GM21447 (cell line): Measurements from ENCODE around the gene PIR.

Source experiments
- ATAC-seq: cut with Tn5 transposase; IDR thresholded peaks from one replicate; pipeline ENCODE4 v1.9.1; 2021; ENCODE audit not compliant: unreplicated experiment

PIR gene

DNA sequence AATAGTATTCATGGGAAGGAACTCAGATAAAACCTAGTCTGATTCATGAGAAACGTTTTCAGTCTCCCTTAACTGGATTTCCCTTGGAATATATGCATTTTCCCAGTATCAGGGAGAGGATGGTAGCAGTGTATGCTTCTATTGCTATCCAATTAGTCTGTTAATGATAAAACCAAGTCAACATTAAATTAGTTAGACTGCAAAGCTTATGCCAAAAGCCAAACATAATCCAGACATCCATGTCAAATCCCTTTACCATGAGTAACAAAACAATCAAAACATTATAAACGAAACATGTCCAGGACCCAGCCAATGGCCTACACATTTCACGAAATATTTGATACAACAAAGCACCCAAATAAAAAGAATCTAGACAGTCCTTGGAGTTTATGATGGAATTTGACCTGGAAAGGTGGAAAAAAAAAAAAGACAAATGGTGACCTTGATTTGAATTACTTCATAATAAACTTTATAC lies 74.4 kb downstream of the PIR start:
- ATAC-seq = no peak

DNA sequence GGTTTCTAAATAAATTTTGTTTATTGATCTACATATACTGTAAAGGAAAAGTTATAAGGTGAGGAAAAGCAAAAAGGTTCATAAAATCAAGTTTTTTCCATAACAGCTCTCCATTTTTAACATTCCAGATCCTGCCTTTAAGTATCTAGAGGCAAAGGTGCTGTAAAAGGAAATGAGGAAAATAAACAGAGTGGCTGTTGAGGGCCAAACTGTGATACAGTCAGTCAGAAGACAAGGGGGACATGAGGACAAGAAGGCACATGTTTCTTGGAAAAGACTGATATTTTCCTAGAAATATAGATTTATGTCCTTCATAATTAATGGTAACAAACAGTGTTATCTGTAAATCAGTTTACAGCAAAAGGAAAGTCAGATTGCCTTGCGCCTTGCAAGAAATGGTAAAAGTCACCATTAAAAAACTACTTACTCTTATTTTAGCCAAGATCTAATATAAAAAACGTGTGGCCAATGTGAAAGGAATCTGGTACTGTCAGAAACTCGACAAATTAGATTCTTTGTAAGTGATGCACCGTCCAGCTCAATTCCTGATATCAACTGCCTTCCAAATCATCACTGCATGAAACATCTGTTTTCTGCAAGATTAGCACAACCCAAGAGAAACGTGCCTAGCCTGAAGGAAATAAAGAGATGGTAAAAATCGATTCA lies 75.0 kb downstream of the PIR start:
- no peak for ATAC-seq

GRCh38 chrX:15416133-15416993 lies 76.8 kb downstream of the PIR start:
- ATAC-seq = no peak

- ATAC-seq = no peak
Measured at GRCh38 chrX:15413101-15413500, 80.0 kb downstream of the PIR start.

GRCh38 chrX:15410947-15411346 lies 82.2 kb downstream of the PIR start:
- no peak for ATAC-seq

DNA sequence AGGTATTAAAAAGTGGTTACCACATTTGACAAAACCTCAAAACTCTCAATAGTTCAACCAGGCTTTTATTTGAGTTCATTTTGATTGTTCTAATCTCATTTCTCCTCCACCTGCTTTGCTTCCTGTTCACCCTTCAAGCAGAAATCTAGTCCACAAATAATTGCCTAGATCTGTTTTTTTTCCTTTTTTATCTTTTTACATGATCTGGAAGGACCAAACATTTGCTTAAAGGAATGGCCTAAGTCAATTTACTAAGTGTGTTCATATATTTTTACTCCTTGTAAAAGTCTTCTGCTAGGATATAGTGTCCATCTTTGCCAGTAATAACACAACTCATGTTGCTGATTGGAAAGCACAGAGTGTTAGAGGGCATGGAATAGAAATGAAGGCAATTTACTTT lies 82.7 kb downstream of the PIR start:
- no peak for ATAC-seq

DNA sequence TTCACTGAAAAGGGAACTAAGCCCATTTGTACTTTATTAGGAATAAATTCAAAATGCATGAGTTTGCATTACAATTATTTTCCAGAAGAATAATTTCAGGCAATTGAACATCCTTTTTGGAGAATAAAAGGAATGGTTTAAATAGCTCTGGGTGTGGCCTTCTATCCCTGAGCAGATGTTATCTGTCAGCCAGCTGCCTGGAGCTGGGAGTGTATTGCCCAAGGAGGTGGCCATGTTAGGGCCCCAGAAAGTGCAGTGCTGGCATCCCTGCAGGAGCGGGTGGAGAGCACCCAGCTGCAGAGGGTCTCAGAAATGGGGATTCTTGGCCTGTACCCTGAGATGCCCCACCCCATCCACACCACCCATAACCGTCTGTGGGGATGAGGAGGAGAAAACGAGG lies 87.3 kb downstream of the PIR start:
- ATAC-seq = no peak

DNA sequence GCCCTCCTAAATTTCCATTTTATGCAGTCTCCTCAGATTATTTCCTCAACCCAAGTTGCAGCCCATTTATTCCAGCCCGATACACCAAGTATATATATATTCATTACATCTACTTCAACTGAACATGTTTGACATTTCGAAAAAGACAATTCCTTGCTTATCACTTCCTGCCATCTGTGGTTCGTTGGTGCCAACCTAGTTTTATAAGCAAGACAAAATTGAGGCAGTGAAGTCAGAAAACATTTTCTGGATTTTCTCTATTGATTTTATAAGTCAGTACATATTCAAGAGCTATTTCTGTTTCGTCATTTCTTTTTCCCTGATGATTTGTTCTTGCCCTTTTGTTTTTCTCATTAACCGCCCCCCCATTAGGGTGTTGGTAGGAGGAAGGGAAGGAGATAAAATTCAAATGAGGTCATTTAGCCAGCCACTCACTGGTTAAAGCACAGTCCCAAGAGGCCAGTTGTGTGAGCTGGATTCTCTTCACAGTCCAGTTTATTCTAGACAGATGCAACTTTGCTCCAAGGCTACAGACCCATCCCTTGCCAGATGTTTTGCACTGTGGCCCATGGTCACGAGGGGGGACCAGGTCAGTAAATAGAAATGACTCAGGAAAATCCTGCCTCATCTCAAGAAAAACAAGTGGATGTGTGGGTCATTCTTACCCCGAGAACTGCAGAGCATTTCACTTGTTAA lies 88.6 kb downstream of the PIR start:
- ATAC-seq = no peak

DNA sequence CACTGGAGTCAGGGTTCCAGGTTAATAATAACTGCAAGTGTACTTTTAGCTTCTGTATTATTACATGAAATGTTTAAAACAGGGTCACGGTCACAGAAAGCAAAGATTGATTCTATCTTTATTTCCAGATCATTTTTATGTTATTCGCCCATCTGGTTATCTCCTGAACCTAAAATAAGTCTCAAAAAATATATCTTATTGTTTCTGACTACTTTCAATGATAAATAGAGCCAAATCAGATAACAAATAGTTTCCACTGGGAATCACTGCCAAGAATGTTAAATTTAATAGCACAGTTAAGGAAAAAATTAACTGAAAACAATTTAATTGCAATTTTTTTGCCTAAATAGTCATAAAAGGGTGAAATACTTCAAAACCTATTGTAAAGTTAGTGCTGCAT lies 91.8 kb downstream of the PIR start:
- no peak for ATAC-seq

DNA sequence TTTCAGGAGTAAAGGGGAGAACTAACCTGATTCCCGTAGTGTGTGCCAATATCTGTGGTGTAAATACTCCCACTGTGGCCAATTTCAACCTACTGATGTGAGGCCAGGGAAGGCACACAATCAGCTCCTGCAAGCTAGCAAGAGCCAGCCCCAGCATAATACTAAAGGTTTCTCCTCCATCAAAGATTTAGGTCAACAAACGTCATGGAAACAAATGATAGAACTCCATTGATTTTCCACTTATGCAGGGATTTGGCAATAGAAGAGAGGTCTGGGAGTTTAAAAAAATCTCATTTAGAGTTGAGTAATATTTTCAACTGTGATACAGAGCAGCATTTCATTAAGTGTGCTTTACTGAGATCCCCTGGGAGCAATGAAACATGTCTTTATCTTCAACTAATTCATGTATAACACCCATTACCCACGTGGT lies 93.2 kb downstream of the PIR start:
- no peak for ATAC-seq

DNA sequence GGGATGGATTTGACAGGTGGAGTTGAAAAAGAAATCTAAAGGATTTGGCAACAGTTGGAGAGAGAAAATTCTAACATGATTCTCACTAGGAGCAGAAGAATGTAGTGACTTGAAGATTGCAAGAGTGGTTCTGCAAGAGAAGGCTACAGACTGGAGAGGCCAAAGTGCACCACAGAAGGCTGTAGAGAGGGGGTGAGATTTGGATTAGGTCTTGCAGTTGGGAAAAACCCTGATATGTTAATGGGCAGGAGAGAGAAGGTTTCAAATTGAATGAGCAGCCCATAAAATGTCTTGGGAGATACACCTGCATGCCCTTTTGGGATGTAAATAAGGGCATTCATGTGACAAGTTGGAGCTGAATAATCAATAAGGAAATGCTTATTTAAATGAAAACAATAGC lies 94.3 kb downstream of the PIR start:
- ATAC-seq = no peak

DNA sequence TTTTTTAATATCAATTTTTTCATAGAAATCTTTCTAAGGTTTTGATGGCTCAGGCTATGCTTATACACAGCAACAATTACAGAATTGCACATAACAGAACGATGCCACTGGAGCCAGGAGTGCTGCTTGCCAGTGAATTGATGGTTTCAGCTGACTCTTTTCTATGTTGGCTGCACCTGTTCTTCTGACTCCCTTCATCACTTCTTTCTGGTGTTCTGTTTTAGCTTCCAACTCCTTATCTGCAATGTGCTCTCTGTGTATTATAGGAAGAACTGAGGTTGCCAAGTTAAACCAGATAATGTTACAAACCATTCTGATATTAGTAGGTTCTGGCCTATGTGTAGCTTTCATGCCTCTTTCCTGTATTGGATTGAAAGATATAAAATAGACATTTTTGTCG lies 97.3 kb downstream of the PIR start:
- no peak for ATAC-seq

- no peak for ATAC-seq
Measured at GRCh38 chrX:15391850-15392249, 101.3 kb downstream of the PIR start.

DNA sequence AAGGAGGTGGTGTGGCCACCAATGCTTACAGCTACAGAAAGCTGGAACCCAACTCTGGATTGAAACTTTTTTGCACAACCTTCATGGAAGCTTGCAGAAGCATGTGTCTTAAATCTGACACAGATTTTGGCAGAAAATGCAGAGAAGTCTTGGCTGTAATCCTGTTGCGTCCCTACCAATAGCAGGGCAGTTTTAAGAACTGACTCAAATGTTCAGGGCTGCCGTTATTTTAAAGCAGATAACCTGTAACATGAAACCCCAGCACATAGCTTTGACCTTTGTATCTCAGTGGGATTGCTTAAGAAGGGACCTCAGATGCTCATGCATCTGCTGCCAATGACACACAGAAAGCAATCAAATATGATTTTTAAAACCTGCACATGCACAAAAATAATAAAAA lies 108.8 kb downstream of the PIR start, which contains the start of gene VEGFD:
Gene VEGFD, minus strand, starts transcription at position 110 of the 400 bp plus-strand sequence. CDS start 467 bp downstream, outside the sequence.
- ATAC-seq = no peak

DNA sequence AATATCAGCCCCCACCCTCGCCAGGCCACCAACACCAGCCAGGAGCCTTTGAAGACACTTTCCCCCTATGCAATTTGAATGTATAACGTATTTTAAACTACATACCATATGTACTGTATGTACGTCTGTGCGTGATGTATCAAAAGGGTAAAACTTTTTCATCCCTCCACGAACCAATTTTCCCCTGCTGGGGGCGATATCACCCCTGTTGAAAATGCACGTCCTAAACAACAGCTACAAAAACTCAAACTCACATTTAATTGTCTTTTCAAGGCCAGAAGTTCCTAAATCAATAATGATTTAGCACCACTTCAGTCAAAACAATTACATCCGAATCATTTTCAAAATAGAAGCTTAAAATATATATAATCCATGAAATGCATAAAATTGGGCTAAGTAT lies 110.3 kb downstream of the PIR start:
- ATAC-seq = no peak

- ATAC-seq = no peak
Measured at GRCh38 chrX:15376956-15377355, 116.2 kb downstream of the PIR start.

- no peak for ATAC-seq
Measured at GRCh38 chrX:15373976-15374375, 119.2 kb downstream of the PIR start.

GRCh38 chrX:15366506-15367352 lies 126.4 kb downstream of the PIR start:
- ATAC-seq = no peak

DNA sequence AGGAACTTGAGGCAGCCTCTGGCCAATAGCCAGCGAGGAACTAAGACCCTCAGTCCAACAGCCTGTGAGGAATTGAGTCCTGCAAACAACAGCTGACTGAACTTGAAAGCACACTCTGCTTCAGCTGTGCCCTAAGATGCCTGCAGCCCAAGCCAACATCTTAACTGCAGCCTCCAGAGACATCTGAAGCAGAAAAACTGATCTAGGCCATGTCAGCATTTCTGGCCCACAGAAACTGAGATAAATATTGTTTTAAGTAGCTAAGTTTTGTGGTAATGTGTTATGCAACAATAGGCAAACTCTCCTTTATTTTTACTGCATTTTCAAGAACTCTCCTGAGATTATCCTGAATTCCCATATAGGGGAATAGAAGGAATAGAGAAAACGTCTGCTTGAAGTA lies 133.4 kb downstream of the PIR start:
- ATAC-seq = no peak

DNA sequence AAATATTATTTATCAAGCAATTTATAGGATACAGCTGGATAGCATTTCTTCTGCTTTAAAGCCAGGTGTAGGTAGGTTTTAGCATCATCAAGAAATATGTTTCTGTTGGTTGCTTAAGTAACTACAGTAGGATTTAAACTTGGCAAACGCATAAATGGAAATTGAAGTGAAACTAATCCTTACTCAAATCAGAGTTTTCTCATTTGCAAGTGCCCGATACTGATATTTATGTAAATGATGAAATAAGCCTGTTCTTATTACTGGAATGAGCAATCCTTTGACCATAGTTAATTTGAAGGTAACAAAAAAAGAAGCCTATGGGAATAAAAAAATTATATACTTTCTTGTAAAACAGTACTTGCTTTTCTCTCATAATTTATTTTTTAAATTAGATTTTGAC lies 134.6 kb downstream of the PIR start:
- no peak for ATAC-seq

DNA sequence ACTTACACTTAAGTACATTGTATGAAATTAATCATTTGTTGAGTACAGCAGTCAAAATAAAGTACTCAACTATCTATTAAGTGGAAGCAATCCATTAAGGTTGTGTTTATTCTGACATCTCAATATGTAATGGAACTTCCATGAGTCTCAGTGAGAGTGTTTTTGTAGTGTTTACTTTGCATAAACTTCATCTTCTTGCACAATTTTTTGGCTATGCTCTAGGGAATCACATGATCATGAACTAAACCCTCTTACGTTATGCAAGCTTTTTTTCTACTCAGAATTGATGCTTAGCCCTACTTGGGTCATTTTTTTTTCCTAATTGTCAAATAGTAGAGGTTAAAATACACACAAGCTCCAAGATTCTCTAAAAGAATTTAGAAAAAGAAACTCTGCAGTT lies 136.7 kb downstream of the PIR start:
- no peak for ATAC-seq
